SKM-1 treated with dmso at 0.1 percent for 144 hours (cell line): ENCODE measurements around the gene ARPIN.
"Not testable (repeated sequence)": the region's sequence is repeated elsewhere in the genome, so short reads cannot be mapped to it uniquely, and the experiment has no call there.

Experiments
- DNase-seq: peaks from one replicate; lab custom pipeline; 2025; ENCODE audit not compliant: unreplicated experiment; lab: John Stamatoyannopoulos, UW

The ARPIN gene

GRCh38 chr15:89880727-89881126, 32.0 kb downstream of the ARPIN start:
- no peak for DNase-seq

GRCh38 chr15:89878323-89878722, 34.4 kb downstream of the ARPIN start:
- DNase-seq, result no peak

- no peak for DNase-seq
Observed at GRCh38 chr15:89877083-89877425, 35.7 kb downstream of the ARPIN start.

GRCh38 chr15:89876396-89877082, 36.2 kb downstream of the ARPIN start:
- no peak for DNase-seq

DNA sequence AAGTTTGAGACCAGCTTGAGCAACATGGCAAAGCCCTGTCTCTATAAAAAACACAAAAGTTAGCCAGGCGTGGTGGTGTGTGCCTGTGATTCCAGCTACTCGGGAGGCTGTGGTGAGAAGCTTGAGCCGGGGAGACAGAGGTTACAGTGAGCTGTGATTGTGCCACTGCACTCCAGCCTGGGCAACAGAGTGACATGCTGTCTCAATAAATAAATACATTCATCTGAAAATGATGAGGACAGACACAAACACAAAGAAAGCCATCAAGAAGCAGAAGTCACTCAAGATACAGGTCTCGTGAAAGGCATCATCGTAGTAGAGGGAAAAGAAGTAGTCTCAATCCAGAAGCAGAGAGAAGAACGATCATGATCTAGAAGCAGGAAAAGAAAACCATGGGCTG, 37.0 kb downstream of the ARPIN start:
- no peak for DNase-seq

- peak; percentile 71 for DNase-seq
Observed at GRCh38 chr15:89874926-89875564, 37.7 kb downstream of the ARPIN start.

- DNase-seq, result no peak
Observed at GRCh38 chr15:89870688-89871288, 42.0 kb downstream of the ARPIN start.

GRCh38 chr15:89870006-89870405, 42.7 kb downstream of the ARPIN start:
- peak; percentile 47 for DNase-seq

GRCh38 chr15:89869490-89869889, 43.3 kb downstream of the ARPIN start:
- DNase-seq, result not testable (repeated sequence)

GRCh38 chr15:89864958-89865739, 47.6 kb downstream of the ARPIN start:
- no peak for DNase-seq

GRCh38 chr15:89863918-89864317, 48.8 kb downstream of the ARPIN start:
- DNase-seq, result no peak

DNA sequence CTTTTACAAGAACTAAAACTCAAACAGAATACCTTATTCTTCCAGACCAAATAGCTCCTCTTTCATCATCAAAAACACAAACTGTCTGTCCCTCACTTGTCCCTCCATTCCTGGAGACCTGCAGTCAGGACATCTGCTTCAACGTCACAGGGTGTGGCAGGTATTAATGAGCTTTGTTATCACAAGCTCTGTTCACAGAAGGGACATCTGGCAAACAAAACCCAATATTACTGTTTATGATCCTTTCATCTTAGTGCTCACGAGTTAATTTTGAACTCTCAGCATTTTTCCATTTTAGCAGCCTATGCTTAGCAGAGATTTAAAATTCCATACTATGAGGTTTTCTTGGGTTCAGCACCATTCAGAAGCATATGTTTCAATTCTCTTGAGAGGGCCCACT, 51.9 kb downstream of the ARPIN start:
- DNase-seq, result no peak

DNA sequence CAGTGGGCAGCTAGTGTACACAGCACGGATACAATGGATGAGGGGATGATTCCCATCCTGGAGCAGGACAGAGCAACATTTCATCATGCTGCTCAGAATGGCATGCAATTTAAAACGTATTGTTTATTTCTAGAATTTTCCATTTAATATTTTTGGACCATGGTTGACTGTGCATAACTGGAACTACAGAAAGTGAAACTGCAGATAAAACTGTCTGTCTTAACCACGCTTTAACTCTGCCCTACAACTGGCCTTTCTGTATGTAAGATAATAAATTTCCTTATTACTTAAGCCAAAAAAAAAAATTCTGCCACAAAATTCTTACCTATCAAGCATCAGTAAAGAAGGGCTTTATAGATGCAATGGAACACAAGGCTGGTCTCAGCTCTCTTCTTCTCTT, 52.3 kb downstream of the ARPIN start:
- DNase-seq, result no peak

- no peak for DNase-seq
Observed at GRCh38 chr15:89858661-89859458, 53.9 kb downstream of the ARPIN start.

GRCh38 chr15:89857673-89858072, 55.1 kb downstream of the ARPIN start:
- DNase-seq, result no peak

DNA sequence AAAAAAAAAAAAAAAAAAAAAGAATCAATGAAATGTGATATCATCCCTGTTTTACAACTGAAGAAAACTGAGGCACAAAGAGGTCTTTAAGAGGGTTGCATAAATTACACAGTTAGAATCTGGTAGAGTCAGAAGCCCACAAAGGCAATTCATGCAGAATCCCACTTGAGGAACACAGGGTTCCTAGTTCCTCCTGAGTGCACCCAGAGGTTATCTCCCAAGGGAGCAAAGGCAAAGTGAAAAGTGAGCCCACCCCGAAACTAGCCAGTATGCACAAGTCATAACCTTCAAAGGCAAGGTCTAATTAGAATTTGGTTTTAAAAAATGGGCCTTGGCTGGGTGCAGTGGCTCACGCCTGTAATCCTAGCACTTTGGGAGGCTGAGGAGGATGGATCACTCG, 56.8 kb downstream of the ARPIN start:
- DNase-seq, result no peak

- not testable (repeated sequence) for DNase-seq
Observed at GRCh38 chr15:89854863-89855262, 57.9 kb downstream of the ARPIN start.

DNA sequence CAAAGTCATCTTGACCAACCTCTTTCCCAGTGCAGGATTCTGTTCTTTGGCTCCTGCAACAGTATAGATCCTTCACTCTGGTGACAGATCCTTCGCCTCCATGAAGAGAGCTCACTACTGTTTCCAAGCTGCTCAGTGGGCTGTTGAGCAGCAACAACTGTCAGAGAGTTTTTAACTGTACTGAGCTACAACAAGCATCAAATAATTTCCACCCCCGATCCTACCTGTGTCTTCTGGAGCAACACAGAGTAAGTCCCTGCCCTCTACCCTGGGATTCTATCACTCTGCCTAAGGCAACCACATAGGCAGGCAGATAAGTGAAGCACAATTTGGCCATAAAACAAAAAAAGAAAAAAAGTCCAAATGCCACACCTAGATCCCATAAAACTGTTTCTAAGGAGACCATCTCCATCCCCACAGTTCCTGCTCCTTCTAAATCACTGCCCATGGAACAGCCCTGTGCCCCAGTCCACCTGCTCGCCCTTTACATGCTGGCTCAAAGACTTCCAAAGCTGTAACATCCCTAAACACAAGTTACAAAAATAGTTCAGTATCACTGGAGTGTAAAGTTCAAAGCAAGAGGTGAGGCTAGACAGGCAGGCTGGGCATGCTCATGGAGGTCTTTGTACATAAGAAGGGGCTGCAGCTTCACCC, 60.3 kb downstream of the ARPIN start:
- DNase-seq, result no peak

DNA sequence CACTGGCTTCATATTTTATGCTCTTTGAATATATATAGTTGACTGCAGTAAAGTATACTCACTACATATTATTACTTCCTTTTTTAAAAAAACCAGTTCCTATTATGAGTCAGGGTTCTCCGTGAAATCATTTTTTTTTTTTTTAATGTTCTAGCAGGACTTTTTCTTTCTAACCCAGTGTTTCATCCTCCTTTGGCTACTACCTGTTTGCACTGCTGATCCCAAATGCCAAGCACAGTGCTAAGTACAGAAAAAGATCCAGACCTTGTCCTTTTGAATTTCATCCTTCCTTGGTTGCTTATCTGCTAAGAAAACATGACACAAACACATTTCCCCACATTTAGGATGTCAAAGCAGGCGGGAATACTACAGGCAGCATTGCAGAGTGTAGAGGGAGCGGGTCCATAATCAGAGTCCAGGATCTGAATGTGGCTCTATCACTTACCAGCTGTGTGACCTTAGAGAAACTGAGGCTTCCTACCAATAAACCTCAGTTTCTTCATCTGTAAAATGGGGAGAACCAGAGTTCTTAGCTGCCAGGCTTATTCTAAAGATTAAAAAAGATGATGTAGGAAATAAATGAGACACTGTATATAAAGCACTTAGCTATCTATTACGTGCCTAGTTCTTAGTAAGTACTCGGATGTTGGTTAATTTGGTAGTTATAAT, 60.9 kb downstream of the ARPIN start:
- peak; percentile 30 for DNase-seq

- DNase-seq, result no peak
Observed at GRCh38 chr15:89848970-89849292, 63.8 kb downstream of the ARPIN start.
